GM12801 (cell line): ENCODE data around the gene BORCS5.

Source experiments
- TF ChIP-seq, protein P1 (sequence below): IDR thresholded peaks from one replicate; pipeline ENCODE4 v1.5.1; 2011; ENCODE audit warnings: control low read depth; ENCODE audit not compliant: insufficient read length; ENCODE audit errors: extremely low read depth

The BORCS5 gene

DNA sequence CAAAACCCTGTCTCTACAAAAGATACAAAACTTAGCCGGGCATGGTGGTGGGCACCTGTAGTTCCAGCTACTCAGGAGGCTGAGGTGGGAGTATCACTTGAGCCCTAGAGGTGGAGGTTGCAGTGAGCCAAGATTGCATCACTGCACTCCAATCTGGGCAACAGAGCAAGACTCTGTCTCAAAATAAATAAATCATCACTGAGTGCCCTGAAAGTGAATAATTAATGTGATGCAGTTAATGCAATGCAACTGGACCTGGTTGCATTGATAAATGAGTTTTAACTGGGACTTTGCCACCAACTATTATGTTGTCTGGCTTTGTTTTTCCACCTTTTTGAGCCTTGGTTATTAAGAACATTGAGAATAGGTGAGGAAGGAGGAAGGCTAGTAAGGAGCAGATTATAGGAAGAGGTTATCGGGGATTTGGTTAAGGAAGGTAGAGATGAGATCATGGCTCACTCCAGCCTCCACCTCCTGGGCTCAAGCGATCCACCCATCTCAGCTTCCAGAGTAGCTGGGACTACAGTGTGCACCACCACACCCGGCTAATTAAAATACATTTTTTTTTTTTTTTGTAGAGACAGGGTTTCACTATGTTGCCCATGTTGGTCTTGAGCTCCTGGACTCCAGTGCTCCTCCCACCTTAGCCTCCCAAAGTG, 8.0 kb downstream of the BORCS5 start:
- TF ChIP-seq, protein P1, sequence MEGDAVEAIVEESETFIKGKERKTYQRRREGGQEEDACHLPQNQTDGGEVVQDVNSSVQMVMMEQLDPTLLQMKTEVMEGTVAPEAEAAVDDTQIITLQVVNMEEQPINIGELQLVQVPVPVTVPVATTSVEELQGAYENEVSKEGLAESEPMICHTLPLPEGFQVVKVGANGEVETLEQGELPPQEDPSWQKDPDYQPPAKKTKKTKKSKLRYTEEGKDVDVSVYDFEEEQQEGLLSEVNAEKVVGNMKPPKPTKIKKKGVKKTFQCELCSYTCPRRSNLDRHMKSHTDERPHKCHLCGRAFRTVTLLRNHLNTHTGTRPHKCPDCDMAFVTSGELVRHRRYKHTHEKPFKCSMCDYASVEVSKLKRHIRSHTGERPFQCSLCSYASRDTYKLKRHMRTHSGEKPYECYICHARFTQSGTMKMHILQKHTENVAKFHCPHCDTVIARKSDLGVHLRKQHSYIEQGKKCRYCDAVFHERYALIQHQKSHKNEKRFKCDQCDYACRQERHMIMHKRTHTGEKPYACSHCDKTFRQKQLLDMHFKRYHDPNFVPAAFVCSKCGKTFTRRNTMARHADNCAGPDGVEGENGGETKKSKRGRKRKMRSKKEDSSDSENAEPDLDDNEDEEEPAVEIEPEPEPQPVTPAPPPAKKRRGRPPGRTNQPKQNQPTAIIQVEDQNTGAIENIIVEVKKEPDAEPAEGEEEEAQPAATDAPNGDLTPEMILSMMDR, result no peak

DNA sequence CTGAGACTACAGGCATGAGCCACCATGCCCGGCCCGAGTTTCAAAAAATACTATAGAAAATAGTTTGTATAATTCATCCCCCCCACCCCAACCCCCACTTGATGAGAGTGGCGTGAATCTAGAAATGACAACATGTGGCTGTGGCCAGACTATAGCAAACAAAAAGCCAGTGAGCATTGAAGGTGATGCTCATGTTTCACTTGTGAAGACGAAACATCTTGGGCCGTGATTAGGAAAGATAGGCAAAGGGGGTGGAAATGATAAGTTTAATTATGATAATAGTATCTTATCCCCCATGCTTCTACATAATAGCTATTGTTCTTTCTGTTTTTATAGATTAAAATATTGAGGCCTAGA, 8.5 kb downstream of the BORCS5 start:
- TF ChIP-seq, protein P1, result no peak

- TF ChIP-seq, protein P1, result no peak
Observed at GRCh38 chr12:12365931-12366431, 9.1 kb downstream of the BORCS5 start.

DNA sequence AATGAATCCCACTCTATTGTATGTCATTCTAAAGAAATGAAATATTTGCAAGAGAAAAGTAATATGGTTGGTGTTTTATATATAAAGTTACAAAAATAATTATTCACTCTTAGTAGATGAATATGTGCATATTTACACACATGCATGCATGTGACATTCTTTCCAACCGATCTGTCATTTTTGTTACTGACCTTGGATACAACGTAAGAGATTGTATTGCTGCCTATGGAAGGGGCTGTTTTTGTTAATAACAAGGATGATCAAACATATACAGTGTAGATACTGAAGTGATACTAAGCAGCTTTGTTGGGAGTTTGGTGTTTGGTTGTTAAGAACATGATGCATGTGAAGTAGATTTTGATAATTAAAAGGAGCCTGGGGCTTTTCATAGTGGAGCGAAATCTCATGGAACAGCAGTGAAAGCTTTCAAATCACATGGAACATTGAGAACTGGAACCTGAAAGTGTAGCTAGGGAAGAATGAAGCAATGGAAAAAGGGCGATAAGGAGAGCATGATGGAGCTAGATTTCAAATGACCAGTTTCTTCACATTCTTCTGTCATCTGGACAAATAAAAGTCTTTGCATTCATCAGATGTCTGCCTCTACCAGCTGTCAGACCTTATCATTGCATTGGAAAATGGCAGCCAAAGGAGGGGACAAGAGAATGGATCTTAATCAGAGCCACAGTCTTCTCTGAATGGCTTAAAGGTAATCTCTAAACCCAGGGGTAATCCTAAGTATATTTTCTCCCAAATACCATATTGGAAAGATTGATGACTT, 10.0 kb downstream of the BORCS5 start:
- TF ChIP-seq, protein P1, result no peak

- TF ChIP-seq, protein P1, result no peak
Observed at GRCh38 chr12:12367482-12367998, 10.7 kb downstream of the BORCS5 start.

DNA sequence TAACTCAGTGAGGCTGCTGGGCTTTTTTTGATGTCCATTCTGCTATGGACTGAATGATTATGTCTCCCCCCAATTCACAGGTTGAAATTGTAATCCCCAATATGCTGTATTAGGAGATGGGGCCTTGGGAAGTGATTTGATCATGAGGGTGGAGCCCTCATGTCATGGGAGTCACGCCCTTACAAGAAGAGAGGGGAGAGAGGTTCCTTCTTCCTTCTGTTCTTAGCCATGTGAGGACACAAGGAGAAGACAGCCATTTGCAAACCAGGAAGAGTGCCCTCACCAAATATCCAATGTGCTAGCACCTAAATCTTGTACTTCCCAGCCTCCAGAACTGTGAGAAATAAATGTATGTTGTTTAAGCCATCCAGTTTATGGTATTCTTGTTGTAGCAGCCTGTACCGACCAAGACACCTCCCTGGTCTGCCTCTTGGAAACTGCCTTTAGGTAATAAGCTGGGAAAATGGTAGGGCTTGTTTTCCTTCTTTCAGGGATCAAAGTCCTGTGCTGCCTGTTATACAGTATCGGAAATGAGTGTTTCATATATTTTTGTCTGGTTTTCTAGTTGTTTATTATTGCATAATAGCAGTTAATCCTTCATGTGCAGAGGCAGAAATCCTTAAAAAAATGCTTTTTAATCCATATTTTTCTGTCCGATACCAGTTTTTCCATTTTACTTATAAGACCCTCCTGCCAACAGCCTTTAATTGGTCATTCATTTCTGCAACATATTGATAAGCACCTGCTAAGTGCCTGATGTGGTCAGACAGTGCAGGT, 16.3 kb downstream of the BORCS5 start:
- TF ChIP-seq, protein P1, result no peak
